NCI-H2107 treated with DMSO at 0.1 percent for 48 hours (cell line): ENCODE results near the gene TRIM7.
"Not testable (repeated sequence)": the region's sequence is repeated elsewhere in the genome, so short reads cannot be mapped to it uniquely, and the experiment has no call there.

Source experiments
- DNase-seq: peaks from one replicate; lab custom pipeline; 2025; ENCODE audit not compliant: unreplicated experiment; lab: John Stamatoyannopoulos, UW

Gene TRIM7

GRCh38 chr5:181214249-181214648 is 9.3 kb upstream of the TRIM7 start:
- not testable (repeated sequence) for DNase-seq

- DNase-seq, result no peak
Observed at GRCh38 chr5:181212934-181213333, 7.9 kb upstream of the TRIM7 start.

- DNase-seq, result no peak
Observed at GRCh38 chr5:181212080-181212479, 7.1 kb upstream of the TRIM7 start.

- no peak for DNase-seq
Observed at GRCh38 chr5:181211208-181211607, 6.2 kb upstream of the TRIM7 start.

- DNase-seq, result not testable (repeated sequence)
Observed at GRCh38 chr5:181210698-181211097, 5.7 kb upstream of the TRIM7 start.

- DNase-seq, result not testable (repeated sequence)
Observed at GRCh38 chr5:181210148-181210547, 5.2 kb upstream of the TRIM7 start.

- DNase-seq, result not testable (repeated sequence)
Observed at GRCh38 chr5:181209006-181209405, 4.0 kb upstream of the TRIM7 start.

GRCh38 chr5:181207960-181208253 is 2.9 kb upstream of the TRIM7 start:
- no peak for DNase-seq

- DNase-seq, result no peak
Observed at GRCh38 chr5:181207214-181207959, 2.4 kb upstream of the TRIM7 start.

- no peak for DNase-seq
Observed at GRCh38 chr5:181205761-181206649, 1.0 kb upstream of the TRIM7 start.

GRCh38 chr5:181204113-181204825 is 727 bp downstream of the TRIM7 start:
- DNase-seq, result no peak

- DNase-seq, result no peak
Observed at GRCh38 chr5:181203777-181204112, 1.3 kb downstream of the TRIM7 start.

GRCh38 chr5:181203093-181203711 is 1.8 kb downstream of the TRIM7 start:
- no peak for DNase-seq

GRCh38 chr5:181200816-181201215 is 4.2 kb downstream of the TRIM7 start:
- DNase-seq, result no peak

GRCh38 chr5:181199881-181200638 is 4.9 kb downstream of the TRIM7 start:
- no peak for DNase-seq

GRCh38 chr5:181198905-181199519 is 6.0 kb downstream of the TRIM7 start:
- no peak for DNase-seq

- no peak for DNase-seq
Observed at GRCh38 chr5:181198106-181198685, 6.8 kb downstream of the TRIM7 start.

- no peak for DNase-seq
Observed at GRCh38 chr5:181197326-181197951, 7.6 kb downstream of the TRIM7 start.

- no peak for DNase-seq
Observed at GRCh38 chr5:181195249-181195761, 9.7 kb downstream of the TRIM7 start.
